Suprapubic skin (tissue), 3 donors: Measurements from ENCODE around the gene FBXO42.

Source experiments
- CTCF ChIP-seq, 2 donors: fragments of 200-600 bp in 1 of 2; fragments of 450-650 bp in 1 of 2; sonication (generic) in 1 of 2; IDR thresholded peaks; one replicate each; pipeline ENCODE4 v1.5.1; 2016 to 2019; ENCODE audit warnings: antibody characterized with exemption in 2 of 2, mild to moderate bottlenecking in 1 of 2, moderate library complexity in 1 of 2
- POLR2A ChIP-seq, 2 donors: fragments of 450-650 bp; IDR thresholded peaks; one replicate each; pipeline ENCODE4 v1.6.1; 2017; ENCODE audit warnings: antibody characterized with exemption in 2 of 2, mild to moderate bottlenecking in 2 of 2, moderate library complexity in 2 of 2

GRCh38 chr1:16250524-16251251 lies 101.6 kb downstream of the FBXO42 start:
- TF ChIP-seq POLR2A (IDR thresholded peaks at IDR 0.05) (no peak), CTCF (IDR thresholded peaks at IDR 0.05) (no peak)
